HEK293 (cell line): Measurements from ENCODE around the gene HNRNPA0.
A peak's percentile ranks its signal among the peaks of the same experiment; 100 is the strongest.

Experiments used
- CTCF ChIA-PET: fragments of 350-600 bp; formaldehyde crosslinking; extraction: SDS; loops from one replicate; lab custom pipeline; 2021; ENCODE audit warnings: antibody characterized with exemption; lab: Yijun Ruan, JAX
- POLR2A ChIA-PET: fragments of 300-600 bp; formaldehyde crosslinking; extraction: SDS; loops from one replicate; lab custom pipeline; 2020; ENCODE audit warnings: antibody characterized with exemption, inconsistent platforms; lab: Yijun Ruan, JAX
- H3K27ac ChIP-seq: fragments of 200-500 bp; sonication (Bioruptor generic); 2 replicates; pipeline ENCODE4 v1.5.1; 2014; ENCODE audit warnings: low read depth, low read length, control low read depth, inconsistent platforms; ENCODE audit errors: extremely low read depth
- H3K36me3 ChIP-seq, 2 experiments: fragments of 200-500 bp in 1 of 2; sonication (Bioruptor generic) in 1 of 2; 1 replicate in 1 of 2; 2 replicates in 1 of 2; pipeline ENCODE4 v1.5.1; 2014 to 2017; ENCODE audit warnings: inconsistent platforms in 2 of 2, low read length in 2 of 2; ENCODE audit not compliant: control insufficient read depth in 2 of 2, insufficient read depth in 1 of 2
- H3K4me1 ChIP-seq: fragments of 200-500 bp; sonication (Bioruptor generic); 2 replicates; pipeline ENCODE4 v1.5.1; 2014; ENCODE audit warnings: mild to moderate bottlenecking, low read length, inconsistent platforms; ENCODE audit not compliant: control insufficient read depth, insufficient read depth
- H3K4me3 ChIP-seq: 2 replicates; pipeline ENCODE4 v1.5.1; 2011; ENCODE audit warnings: low read depth, mild to moderate bottlenecking, control low read depth, low read length, moderate library complexity
- H3K9me3 ChIP-seq: fragments of 200-500 bp; sonication (Bioruptor generic); 2 replicates; pipeline ENCODE4 v1.5.1; 2014; ENCODE audit warnings: low read depth, low read length, inconsistent platforms; ENCODE audit not compliant: control insufficient read depth, insufficient read depth
- FEZF1 ChIP-seq: fragments of 450-650 bp; formaldehyde crosslinking; IDR thresholded peaks from 2 replicates; pipeline ENCODE4 v1.5.1; 2016; ENCODE audit warnings: missing biosample characterization, missing genetic modification characterization
- KLF10 ChIP-seq: fragments of 450-650 bp; IDR thresholded peaks from 2 replicates; pipeline ENCODE4 v1.5.1; 2018; ENCODE audit warnings: missing biosample characterization, mild to moderate bottlenecking, missing genetic modification characterization
- SCRT1 ChIP-seq: fragments of 450-650 bp; formaldehyde crosslinking; IDR thresholded peaks from 2 replicates; pipeline ENCODE4 v1.5.1; 2016; ENCODE audit warnings: missing biosample characterization, missing genetic modification characterization, borderline replicate concordance
- ZFHX2 ChIP-seq: fragments of 450-650 bp; formaldehyde crosslinking; conservative IDR thresholded peaks from 2 replicates; pipeline ENCODE4 v1.5.1; 2016; ENCODE audit warnings: missing biosample characterization, missing genetic modification characterization
- ZNF292 ChIP-seq: fragments of 450-650 bp; formaldehyde crosslinking; IDR thresholded peaks from 2 replicates; pipeline ENCODE4 v1.5.1; 2016; ENCODE audit warnings: low read depth, missing biosample characterization, missing genetic modification characterization, borderline replicate concordance
- ZNF354C ChIP-seq: fragments of 450-650 bp; formaldehyde crosslinking; IDR thresholded peaks from 2 replicates; pipeline ENCODE4 v1.5.1; 2016; ENCODE audit warnings: missing biosample characterization, missing genetic modification characterization, low read depth, borderline replicate concordance
- ZNF426 ChIP-seq: fragments of 450-650 bp; formaldehyde crosslinking; IDR thresholded peaks from 2 replicates; pipeline ENCODE4 v1.5.1; 2017; ENCODE audit warnings: missing biosample characterization, missing genetic modification characterization, mild to moderate bottlenecking, inconsistent platforms, moderate library complexity
- ZNF501 ChIP-seq: fragments of 450-650 bp; formaldehyde crosslinking; IDR thresholded peaks from 2 replicates; pipeline ENCODE4 v1.5.1; 2016; ENCODE audit warnings: missing biosample characterization, missing genetic modification characterization
- ZNF529 ChIP-seq: fragments of 450-650 bp; formaldehyde crosslinking; IDR thresholded peaks from 2 replicates; pipeline ENCODE4 v1.5.1; 2017; ENCODE audit warnings: missing genetic modification characterization, missing biosample characterization; ENCODE audit not compliant: insufficient replicate concordance
- ZNF548 ChIP-seq: fragments of 450-650 bp; formaldehyde crosslinking; IDR thresholded peaks from 2 replicates; pipeline ENCODE4 v1.5.1; 2016; ENCODE audit warnings: missing biosample characterization, missing genetic modification characterization
- ZNF561 ChIP-seq: fragments of 450-650 bp; IDR thresholded peaks from 2 replicates; pipeline ENCODE4 v1.5.1; 2018; ENCODE audit warnings: missing biosample characterization, missing genetic modification characterization, borderline replicate concordance
- ZNF610 ChIP-seq: fragments of 450-650 bp; formaldehyde crosslinking; IDR thresholded peaks from 2 replicates; pipeline ENCODE4 v1.5.1; 2016; ENCODE audit warnings: missing biosample characterization, missing genetic modification characterization, borderline replicate concordance
- ZNF654 ChIP-seq: fragments of 450-650 bp; formaldehyde crosslinking; IDR thresholded peaks from 2 replicates; pipeline ENCODE4 v1.5.1; 2016; ENCODE audit warnings: low read depth, missing biosample characterization, missing genetic modification characterization
- ZNF677 ChIP-seq: fragments of 450-650 bp; IDR thresholded peaks from 2 replicates; pipeline ENCODE4 v1.5.0; 2018; ENCODE audit warnings: missing biosample characterization, mild to moderate bottlenecking, missing genetic modification characterization, moderate library complexity
- ZNF777 ChIP-seq: fragments of 450-650 bp; formaldehyde crosslinking; IDR thresholded peaks from 2 replicates; pipeline ENCODE4 v1.5.1; 2017; ENCODE audit warnings: missing biosample characterization, missing genetic modification characterization, borderline replicate concordance
- ZSCAN30 ChIP-seq: fragments of 450-650 bp; IDR thresholded peaks from 2 replicates; pipeline ENCODE4 v1.5.1; 2018; ENCODE audit warnings: missing biosample characterization, mild to moderate bottlenecking, missing genetic modification characterization, moderate library complexity
- TF ChIP-seq, protein P1 (sequence below): fragments of 450-650 bp; formaldehyde crosslinking; IDR thresholded peaks from 2 replicates; pipeline ENCODE4 v1.5.1; 2017; ENCODE audit warnings: missing biosample characterization, missing genetic modification characterization
- TF ChIP-seq, protein P2 (sequence below): fragments of 450-650 bp; formaldehyde crosslinking; IDR thresholded peaks from 2 replicates; pipeline ENCODE4 v1.5.1; 2016; ENCODE audit warnings: missing biosample characterization, missing genetic modification characterization
- TF ChIP-seq, protein P3 (sequence below): fragments of 450-650 bp; formaldehyde crosslinking; IDR thresholded peaks from 2 replicates; pipeline ENCODE4 v1.5.1; 2016; ENCODE audit warnings: missing biosample characterization, missing genetic modification characterization
- TF ChIP-seq, protein P4 (sequence below): fragments of 450-650 bp; IDR thresholded peaks from 2 replicates; pipeline ENCODE4 v1.5.1; 2018; ENCODE audit warnings: missing biosample characterization, missing genetic modification characterization
- TF ChIP-seq, protein P5 (sequence below): fragments of 450-650 bp; formaldehyde crosslinking; IDR thresholded peaks from 2 replicates; pipeline ENCODE4 v1.5.1; 2016; ENCODE audit warnings: missing biosample characterization, missing genetic modification characterization, borderline replicate concordance

HNRNPA0 gene

DNA sequence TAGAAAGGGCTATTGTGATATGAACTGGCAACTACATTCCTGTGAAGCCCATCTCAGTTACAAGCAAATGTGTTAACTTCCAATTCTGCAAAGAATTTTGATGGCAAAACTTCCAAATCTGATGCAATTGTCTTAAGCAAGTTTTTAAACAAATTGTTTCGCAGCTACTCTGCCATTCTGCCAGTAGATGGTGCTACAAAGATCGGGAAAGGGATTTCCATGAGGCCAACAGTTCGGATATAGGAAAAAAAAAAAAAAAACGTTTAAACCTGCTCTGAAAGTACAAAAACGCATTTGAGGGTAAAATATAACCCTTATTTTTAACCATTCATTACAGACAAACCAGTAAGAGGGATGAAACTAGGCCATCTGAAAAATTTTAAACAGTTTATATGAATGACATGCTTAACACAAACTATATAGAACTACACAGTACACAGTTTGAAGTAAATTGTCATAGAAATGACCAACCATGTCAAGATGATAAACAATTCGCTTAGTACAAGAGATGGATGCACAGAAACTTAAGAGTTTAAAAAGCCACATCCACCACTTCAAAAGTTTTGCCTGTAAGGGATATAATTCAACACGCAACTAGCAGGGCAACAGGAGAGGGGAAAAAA is 2.2 kb downstream of the HNRNPA0 start (continued):
- TF ChIP-seq ZSCAN30 (tag by site-specific recombination) (0 out of 2 replicates have a peak, but pooled peaks have one; percentile 47), KLF10 (no peak), ZNF292 (tag by site-specific recombination) (no peak), FEZF1 (peak; percentile 54; the same call in 1 of the 2 replicates), ZNF426 (tag by site-specific recombination) (no peak), ZNF501 (peak; percentile 19; the same call in 1 of the 2 replicates), ZNF548 (tag by site-specific recombination) (no peak), ZNF654 (peak; percentile 71), ZNF561 (tag by site-specific recombination) (no peak)
- TF ChIP-seq, protein P1, sequence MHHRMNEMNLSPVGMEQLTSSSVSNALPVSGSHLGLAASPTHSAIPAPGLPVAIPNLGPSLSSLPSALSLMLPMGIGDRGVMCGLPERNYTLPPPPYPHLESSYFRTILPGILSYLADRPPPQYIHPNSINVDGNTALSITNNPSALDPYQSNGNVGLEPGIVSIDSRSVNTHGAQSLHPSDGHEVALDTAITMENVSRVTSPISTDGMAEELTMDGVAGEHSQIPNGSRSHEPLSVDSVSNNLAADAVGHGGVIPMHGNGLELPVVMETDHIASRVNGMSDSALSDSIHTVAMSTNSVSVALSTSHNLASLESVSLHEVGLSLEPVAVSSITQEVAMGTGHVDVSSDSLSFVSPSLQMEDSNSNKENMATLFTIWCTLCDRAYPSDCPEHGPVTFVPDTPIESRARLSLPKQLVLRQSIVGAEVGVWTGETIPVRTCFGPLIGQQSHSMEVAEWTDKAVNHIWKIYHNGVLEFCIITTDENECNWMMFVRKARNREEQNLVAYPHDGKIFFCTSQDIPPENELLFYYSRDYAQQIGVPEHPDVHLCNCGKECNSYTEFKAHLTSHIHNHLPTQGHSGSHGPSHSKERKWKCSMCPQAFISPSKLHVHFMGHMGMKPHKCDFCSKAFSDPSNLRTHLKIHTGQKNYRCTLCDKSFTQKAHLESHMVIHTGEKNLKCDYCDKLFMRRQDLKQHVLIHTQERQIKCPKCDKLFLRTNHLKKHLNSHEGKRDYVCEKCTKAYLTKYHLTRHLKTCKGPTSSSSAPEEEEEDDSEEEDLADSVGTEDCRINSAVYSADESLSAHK (tag by site-specific recombination): no peak

DNA sequence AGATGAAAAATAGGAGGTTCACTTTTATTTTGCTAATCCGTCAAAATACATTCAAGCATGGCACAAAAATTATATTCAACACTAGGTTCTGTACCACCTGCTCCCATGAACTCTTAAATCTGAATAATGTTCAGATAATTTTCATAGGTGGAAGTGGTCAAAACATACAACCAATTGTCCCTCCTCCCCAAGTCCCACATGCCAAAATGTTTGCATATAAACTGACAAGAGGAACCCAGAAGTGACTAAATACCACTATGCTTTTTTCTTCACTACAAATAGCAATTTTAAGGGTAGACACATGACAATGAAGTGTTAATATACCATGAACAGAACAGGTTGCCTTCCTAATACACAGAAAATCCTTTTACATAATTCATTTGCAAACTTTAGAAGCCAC is 3.7 kb downstream of the HNRNPA0 start:
- POLR2A ChIA-PET: no interaction called here
- Histone ChIP-seq H3K9me3 (no peaks in the 10 kb centered on the region), H3K4me1 (no peaks in the 10 kb centered on the region), H3K27ac (no peak overlapping the region), H3K4me3 (no peak overlapping the region), H3K36me3 (peaks cover 0 to 26% of the 10 kb centered on the region in 2 experiments; a peak in 1 of 3 replicates)
- TF ChIP-seq ZFHX2 (tag by site-specific recombination): no peak
- no peak for TF ChIP-seq ZNF561 (tag by site-specific recombination)
- no peak for TF ChIP-seq ZNF610 (tag by site-specific recombination)
- no peak for TF ChIP-seq ZNF529 (tag by site-specific recombination)
- TF ChIP-seq ZNF777 (tag by site-specific recombination): no peak
- TF ChIP-seq, protein P2, sequence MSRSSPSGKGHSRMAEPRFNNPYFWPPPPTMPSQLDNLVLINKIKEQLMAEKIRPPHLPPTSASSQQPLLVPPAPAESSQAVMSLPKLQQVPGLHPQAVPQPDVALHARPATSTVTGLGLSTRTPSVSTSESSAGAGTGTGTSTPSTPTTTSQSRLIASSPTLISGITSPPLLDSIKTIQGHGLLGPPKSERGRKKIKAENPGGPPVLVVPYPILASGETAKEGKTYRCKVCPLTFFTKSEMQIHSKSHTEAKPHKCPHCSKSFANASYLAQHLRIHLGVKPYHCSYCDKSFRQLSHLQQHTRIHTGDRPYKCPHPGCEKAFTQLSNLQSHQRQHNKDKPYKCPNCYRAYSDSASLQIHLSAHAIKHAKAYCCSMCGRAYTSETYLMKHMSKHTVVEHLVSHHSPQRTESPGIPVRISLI (tag by site-specific recombination): no peak
- no peak for TF ChIP-seq ZNF354C (tag by site-specific recombination)
- TF ChIP-seq, protein P3, sequence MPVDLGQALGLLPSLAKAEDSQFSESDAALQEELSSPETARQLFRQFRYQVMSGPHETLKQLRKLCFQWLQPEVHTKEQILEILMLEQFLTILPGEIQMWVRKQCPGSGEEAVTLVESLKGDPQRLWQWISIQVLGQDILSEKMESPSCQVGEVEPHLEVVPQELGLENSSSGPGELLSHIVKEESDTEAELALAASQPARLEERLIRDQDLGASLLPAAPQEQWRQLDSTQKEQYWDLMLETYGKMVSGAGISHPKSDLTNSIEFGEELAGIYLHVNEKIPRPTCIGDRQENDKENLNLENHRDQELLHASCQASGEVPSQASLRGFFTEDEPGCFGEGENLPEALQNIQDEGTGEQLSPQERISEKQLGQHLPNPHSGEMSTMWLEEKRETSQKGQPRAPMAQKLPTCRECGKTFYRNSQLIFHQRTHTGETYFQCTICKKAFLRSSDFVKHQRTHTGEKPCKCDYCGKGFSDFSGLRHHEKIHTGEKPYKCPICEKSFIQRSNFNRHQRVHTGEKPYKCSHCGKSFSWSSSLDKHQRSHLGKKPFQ (tag by site-specific recombination): no peak
- TF ChIP-seq, protein P4, sequence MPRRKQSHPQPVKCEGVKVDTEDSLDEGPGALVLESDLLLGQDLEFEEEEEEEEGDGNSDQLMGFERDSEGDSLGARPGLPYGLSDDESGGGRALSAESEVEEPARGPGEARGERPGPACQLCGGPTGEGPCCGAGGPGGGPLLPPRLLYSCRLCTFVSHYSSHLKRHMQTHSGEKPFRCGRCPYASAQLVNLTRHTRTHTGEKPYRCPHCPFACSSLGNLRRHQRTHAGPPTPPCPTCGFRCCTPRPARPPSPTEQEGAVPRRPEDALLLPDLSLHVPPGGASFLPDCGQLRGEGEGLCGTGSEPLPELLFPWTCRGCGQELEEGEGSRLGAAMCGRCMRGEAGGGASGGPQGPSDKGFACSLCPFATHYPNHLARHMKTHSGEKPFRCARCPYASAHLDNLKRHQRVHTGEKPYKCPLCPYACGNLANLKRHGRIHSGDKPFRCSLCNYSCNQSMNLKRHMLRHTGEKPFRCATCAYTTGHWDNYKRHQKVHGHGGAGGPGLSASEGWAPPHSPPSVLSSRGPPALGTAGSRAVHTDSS (tag by site-specific recombination): no peak
- TF ChIP-seq ZSCAN30 (tag by site-specific recombination): no peak
- TF ChIP-seq, protein P5, sequence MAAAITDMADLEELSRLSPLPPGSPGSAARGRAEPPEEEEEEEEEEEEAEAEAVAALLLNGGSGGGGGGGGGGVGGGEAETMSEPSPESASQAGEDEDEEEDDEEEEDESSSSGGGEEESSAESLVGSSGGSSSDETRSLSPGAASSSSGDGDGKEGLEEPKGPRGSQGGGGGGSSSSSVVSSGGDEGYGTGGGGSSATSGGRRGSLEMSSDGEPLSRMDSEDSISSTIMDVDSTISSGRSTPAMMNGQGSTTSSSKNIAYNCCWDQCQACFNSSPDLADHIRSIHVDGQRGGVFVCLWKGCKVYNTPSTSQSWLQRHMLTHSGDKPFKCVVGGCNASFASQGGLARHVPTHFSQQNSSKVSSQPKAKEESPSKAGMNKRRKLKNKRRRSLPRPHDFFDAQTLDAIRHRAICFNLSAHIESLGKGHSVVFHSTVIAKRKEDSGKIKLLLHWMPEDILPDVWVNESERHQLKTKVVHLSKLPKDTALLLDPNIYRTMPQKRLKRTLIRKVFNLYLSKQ (tag by site-specific recombination): no peak
- no peak for TF ChIP-seq ZNF677
- no peak for TF ChIP-seq SCRT1
- CTCF ChIA-PET: interaction anchor here (1.4 to 2.0 kb wide), 2 partner anchors 9 to 12 kb away, joined by 5 to 24 read pairs; no protein-coding TSS in a partner anchor
